Measurements from ENCODE around the gene SESN1.

DNA sequence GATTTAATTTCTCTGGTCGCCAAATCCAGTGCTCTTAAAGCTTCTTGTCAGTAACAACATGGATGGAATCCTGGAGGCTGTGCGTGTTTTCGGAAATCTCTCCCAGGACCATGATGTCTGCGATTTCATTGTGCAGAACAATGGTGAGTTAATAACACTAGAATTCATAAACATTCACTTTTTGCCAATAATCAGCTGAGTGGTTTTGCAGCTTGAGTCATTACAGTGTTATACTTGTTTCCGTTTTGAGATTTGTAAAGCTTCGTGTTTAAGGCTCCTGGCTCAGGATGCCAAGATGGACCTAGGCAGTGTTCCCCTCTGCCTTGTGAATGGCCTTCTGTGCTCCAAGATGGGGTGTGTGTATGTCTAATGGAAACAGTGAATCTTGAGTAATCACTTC lies 132.7 kb downstream of the SESN1 start:
- TF ChIP-seq, protein P1, sequence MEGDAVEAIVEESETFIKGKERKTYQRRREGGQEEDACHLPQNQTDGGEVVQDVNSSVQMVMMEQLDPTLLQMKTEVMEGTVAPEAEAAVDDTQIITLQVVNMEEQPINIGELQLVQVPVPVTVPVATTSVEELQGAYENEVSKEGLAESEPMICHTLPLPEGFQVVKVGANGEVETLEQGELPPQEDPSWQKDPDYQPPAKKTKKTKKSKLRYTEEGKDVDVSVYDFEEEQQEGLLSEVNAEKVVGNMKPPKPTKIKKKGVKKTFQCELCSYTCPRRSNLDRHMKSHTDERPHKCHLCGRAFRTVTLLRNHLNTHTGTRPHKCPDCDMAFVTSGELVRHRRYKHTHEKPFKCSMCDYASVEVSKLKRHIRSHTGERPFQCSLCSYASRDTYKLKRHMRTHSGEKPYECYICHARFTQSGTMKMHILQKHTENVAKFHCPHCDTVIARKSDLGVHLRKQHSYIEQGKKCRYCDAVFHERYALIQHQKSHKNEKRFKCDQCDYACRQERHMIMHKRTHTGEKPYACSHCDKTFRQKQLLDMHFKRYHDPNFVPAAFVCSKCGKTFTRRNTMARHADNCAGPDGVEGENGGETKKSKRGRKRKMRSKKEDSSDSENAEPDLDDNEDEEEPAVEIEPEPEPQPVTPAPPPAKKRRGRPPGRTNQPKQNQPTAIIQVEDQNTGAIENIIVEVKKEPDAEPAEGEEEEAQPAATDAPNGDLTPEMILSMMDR (IDR thresholded peaks at IDR 0.05): no peak
- no peak for TF ChIP-seq POLR2A (IDR thresholded peaks at IDR 0.05)
